Measurements from ENCODE around the gene VPS35L.
A peak's percentile ranks its signal among the peaks of the same experiment; 100 is the strongest.

VPS35L gene

DNA sequence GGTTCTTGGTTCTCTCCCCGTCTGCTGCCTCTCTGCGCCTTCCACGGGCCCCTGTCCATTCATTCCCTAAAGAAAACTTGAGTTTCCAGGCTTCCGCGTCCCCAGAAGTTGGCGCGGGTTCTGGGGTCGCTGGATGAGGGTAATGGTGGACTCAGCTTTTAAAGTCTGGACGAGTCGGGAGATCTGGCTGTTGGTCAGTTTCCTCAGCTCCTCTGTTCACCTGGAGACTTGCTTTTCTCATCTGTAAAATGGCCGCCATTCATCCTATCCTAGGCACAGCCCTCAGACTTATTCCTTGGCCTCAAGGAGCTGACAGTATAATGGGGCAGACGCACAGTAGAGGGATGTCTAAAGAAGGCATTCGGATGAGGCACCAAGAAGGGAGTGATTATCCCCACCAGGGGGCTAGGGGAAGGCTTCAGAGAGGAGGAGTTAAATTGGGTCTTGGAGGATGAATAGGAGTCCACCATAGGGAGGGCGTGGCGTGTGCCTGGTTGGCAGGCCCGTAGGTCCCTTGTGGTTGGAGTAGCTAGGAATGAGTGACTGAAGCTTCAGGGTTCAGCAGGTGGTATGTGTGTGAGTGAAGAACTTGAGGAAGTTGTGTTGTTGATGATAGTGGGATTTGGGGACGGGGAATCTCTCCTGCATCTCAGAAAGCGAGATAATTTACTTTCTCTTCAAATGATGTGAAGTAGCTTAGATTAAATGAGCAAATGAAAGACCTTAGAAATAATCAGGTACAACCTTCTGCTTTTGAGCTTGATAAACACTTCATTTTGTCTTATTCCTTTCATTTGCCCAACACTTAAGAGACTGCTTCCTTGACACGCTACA lies 652 bp downstream of the VPS35L start:
- H3K4me3 ChIP-seq (ENCODE audit: low read depth, low read length) = peak overlapping the region; percentile 87
- peak; percentile 65 for DNase-seq (ENCODE audit: low read depth)

DNA sequence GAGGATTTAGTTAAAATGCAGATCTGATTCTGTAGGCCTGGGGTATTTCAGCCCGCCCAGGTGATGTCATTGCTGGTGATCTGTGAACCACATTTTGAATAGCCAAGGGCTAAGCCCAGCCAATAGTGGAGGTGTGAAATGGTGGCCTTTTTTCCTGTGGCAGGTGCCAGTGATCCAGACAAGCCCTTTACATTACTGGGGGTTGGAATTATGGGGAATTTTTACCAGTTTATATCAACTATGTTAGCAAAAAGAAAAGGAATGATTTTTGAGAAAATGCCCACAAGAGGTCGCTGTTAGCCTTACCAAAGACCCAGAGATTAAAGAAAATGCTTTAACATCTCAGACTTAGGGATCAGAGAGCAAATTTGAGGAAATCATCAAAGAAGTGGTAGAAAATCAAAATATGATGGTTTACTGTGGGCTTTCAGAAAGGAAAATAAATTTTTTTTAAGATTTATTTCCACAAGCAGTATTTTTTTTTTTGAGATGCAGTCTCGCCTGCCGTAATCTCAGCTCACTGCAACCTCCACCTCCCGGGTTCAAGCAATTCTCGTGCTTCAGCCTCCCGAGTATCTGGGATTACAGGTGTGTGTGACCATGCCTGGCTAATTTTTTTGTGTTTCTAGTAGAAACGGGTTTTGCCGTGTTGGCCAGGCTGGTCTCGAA lies 3.9 kb downstream of the VPS35L start:
- TF ChIP-seq, protein P1, sequence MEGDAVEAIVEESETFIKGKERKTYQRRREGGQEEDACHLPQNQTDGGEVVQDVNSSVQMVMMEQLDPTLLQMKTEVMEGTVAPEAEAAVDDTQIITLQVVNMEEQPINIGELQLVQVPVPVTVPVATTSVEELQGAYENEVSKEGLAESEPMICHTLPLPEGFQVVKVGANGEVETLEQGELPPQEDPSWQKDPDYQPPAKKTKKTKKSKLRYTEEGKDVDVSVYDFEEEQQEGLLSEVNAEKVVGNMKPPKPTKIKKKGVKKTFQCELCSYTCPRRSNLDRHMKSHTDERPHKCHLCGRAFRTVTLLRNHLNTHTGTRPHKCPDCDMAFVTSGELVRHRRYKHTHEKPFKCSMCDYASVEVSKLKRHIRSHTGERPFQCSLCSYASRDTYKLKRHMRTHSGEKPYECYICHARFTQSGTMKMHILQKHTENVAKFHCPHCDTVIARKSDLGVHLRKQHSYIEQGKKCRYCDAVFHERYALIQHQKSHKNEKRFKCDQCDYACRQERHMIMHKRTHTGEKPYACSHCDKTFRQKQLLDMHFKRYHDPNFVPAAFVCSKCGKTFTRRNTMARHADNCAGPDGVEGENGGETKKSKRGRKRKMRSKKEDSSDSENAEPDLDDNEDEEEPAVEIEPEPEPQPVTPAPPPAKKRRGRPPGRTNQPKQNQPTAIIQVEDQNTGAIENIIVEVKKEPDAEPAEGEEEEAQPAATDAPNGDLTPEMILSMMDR (IDR thresholded peaks at IDR 0.05; ENCODE audit: insufficient read depth, low read depth, low read length, missing control alignments) = peak; percentile 52
- DNase-seq (ENCODE audit: low read depth) = peak; percentile 57
- no peak overlapping the region for H3K4me3 ChIP-seq (ENCODE audit: low read depth, low read length)

More for the DNA sequence above, 652 bp downstream of the VPS35L start:
- TF ChIP-seq, protein P1 (IDR thresholded peaks at IDR 0.05; ENCODE audit: insufficient read depth, low read depth, low read length, missing control alignments) = no peak

DNA sequence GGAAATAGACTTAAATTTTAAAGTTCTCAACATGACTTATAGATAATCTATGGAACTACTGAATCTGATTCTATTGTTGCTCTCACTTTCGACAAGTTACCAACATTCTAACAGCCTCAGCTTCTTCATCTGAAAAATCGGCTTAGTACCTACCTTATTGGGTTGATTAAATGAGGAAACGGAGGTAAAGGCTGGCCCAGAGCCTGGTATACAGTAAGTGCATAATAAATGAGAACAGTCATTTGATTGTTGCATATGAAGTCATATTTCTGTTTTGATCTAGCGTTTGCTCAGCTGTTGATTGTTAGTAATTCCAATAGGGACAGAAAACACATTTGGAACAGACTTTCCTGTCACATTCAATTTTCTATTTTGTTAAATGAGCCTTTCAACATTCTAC lies 4.6 kb downstream of the VPS35L start:
- TF ChIP-seq, protein P1 (IDR thresholded peaks at IDR 0.05; ENCODE audit: insufficient read depth, low read depth, low read length, missing control alignments) = no peak
- H3K4me3 ChIP-seq (ENCODE audit: low read depth, low read length) = no peak overlapping the region
- no peak for DNase-seq (ENCODE audit: low read depth)

DNA sequence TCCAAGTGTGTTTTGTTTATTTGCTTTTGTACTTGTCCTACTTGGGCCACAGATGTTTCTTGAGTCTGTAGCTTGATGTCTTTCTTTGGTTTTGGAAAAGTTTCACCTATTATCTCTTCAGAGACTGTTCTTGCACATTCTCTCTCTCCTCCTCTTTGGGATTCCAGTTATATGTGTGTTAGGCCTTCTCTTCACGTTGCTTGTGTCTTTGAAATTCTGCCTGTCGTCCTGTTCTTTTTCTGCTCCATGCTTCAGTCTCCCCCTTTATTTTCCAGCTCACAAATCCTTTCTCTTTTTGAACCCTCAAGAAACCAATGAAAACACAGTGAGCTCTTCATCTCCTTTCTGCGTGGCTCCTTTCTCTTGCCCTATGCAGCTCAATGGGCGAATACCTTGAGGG lies 7.9 kb downstream of the VPS35L start:
- DNase-seq (ENCODE audit: low read depth) = no peak
- TF ChIP-seq, protein P1 (IDR thresholded peaks at IDR 0.05; ENCODE audit: insufficient read depth, low read depth, low read length, missing control alignments) = no peak

DNA sequence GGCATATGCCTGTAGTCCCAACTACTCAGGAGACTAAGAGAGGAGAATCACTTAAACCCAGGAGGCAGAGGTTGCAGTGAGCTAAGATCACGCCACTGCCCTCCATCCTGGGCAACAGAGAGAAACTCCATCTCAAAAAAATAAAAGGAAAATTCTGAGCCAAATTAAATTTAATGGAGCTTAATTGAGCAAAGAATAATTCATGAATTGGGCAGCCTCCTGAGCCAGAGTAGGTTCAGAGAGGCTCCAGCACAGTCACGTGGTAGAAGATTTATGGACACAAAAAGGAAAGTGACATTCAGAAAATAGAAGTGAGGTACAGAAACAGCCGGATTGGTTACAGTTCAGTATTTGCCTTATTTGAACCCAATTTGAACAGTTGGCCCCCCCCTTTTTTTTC lies 10.9 kb downstream of the VPS35L start:
- TF ChIP-seq, protein P1 (IDR thresholded peaks at IDR 0.05; ENCODE audit: insufficient read depth, low read depth, low read length, missing control alignments) = no peak
- no peak overlapping the region for H3K4me3 ChIP-seq (ENCODE audit: low read depth, low read length)
- no peak for DNase-seq (ENCODE audit: low read depth)

More for the DNA sequence above, 7.9 kb downstream of the VPS35L start:
- H3K4me3 ChIP-seq (ENCODE audit: low read depth, low read length) = no peak overlapping the region

DNA sequence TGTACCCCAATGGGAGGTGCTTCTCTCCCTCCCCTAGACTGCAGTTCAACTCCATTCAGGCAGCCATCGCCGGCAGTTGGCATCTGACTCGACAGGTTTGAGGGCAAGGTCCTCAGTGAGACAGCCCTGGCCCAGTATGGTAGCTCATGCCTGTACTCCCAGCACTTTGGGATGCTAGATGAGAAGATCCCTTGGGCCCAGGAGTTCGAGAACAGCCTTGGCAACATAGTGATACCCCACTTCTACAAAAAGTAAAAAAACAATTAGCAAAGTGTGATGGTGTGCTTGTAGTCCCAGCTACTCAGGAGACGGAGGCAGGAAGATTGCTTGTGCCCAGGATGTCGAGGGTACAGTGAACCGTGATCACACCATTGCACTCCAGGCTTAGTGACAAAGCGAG lies 12.1 kb downstream of the VPS35L start:
- no peak for DNase-seq (ENCODE audit: low read depth)
- TF ChIP-seq, protein P1 (IDR thresholded peaks at IDR 0.05; ENCODE audit: insufficient read depth, low read depth, low read length, missing control alignments) = no peak
- no peak overlapping the region for H3K4me3 ChIP-seq (ENCODE audit: low read depth, low read length)

All from GM12865 (cell line).